ENCODE data around the gene CLDND2. TPM values are rescaled to one million over a fixed set of nuclear protein-coding genes. Genes with fewer than 3 reads are reported as not detected.
A peak's percentile ranks its signal among the peaks of the same experiment; 100 is the strongest.

CLDND2 gene
- total RNA-seq, 1 donor from 2014 or later, result 23.2 TPM

DNA sequence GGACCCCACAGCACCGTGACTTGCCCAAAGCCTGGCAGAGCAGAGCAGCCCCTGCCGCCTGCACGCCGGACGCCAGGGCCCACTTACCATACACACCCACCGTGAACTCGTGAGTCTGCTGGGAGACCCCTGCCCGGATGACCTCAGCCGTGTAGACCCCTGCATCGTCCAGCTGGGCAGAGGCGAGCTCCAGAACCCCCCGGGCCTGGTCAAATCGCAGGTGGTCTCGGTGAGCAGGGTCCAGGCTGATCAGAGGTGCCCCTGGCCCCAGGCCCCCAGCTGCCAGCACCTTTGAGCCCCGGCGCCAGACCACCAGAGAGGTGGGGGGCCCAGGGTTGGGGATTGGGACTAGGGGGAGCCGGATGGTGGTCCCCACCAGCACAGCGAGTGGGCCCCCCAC lies 27.7 kb downstream of the CLDND2 start:
- Mint-ChIP-seq H3K27me3 (ENCODE audit: insufficient read depth) (peaks cover 6% of the 10 kb centered on the region), H3K4me3 (peak overlapping the region; percentile 57), H3K4me1 (ENCODE audit: low read depth) (peaks cover 26% of the 10 kb centered on the region), H3K36me3 (ENCODE audit: low read depth) (peaks cover 15% of the 10 kb centered on the region), H3K9me3 (no peaks in the 10 kb centered on the region), H3K27ac (no peak overlapping the region)
- DNase-seq (ENCODE audit: low spot score), result no peak
- intact Hi-C loops (cut with micrococcal nuclease), result no loop called here

GRCh38 chr19:51339687-51340656 lies 28.8 kb downstream of the CLDND2 start:
- Mint-ChIP-seq H3K27ac (peak overlapping the region; percentile 90), H3K36me3 (ENCODE audit: low read depth) (peaks cover 11% of the 10 kb centered on the region), H3K4me3 (peak overlapping the region; percentile 93)

DNA sequence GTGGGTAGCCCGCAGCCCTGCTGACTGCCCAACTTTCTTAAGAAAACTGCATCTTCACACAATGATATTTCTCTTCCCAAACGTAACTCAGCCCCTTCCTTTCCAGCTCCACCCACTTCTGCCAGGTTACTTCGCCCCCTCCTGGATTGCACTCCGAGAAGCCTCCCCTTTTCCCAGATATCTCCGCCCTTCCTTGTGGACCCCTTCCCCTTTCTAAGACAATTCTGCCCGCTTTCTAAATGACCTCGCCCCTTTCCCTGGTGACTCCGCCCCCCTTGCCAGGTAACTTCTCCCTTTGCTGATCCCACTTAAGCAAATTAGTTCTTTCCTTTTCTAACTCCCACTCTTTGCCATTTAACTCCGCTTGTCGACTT lies 29.5 kb downstream of the CLDND2 start:
- Mint-ChIP-seq H3K27me3 (ENCODE audit: insufficient read depth) (peaks cover 6% of the 10 kb centered on the region), H3K9me3 (no peaks in the 10 kb centered on the region), H3K4me1 (ENCODE audit: low read depth) (peaks cover 22% of the 10 kb centered on the region), H3K4me3 (peak overlapping the region; percentile 93), H3K36me3 (ENCODE audit: low read depth) (peaks cover 8% of the 10 kb centered on the region), H3K27ac (peak overlapping the region; percentile 90)
- intact Hi-C loops (cut with micrococcal nuclease), result loop anchor here (1.0 to 2.0 kb wide), 11 partner anchors 12 to 364 kb away; no protein-coding TSS in a partner anchor
- no peak for DNase-seq (ENCODE audit: low spot score)

More at GRCh38 chr19:51339687-51340656, 28.8 kb downstream of the CLDND2 start:
- Mint-ChIP-seq H3K9me3 (no peaks in the 10 kb centered on the region), H3K4me1 (ENCODE audit: low read depth) (peaks cover 25% of the 10 kb centered on the region), H3K27me3 (ENCODE audit: insufficient read depth) (peaks cover 6% of the 10 kb centered on the region)
- DNase-seq (ENCODE audit: low spot score), result peak; percentile 90
- intact Hi-C loops (cut with micrococcal nuclease), result loop anchor here (1.0 to 2.0 kb wide), 11 partner anchors 13 to 363 kb away; no protein-coding TSS in a partner anchor

- Mint-ChIP-seq H3K27ac (peak overlapping the region; percentile 90), H3K9me3 (no peaks in the 10 kb centered on the region), H3K4me3 (peak overlapping the region; percentile 93), H3K27me3 (ENCODE audit: insufficient read depth) (peaks cover 6% of the 10 kb centered on the region), H3K36me3 (ENCODE audit: low read depth) (peaks cover 8% of the 10 kb centered on the region), H3K4me1 (ENCODE audit: low read depth) (peaks cover 22% of the 10 kb centered on the region)
- intact Hi-C loops (cut with micrococcal nuclease), result loop anchor here (1.0 to 2.0 kb wide), 11 partner anchors 11 to 364 kb away; no protein-coding TSS in a partner anchor
- peak; percentile 80 for DNase-seq (ENCODE audit: low spot score)
Observed at GRCh38 chr19:51338563-51339312, 30.1 kb downstream of the CLDND2 start.

- Mint-ChIP-seq H3K9me3 (no peaks in the 10 kb centered on the region), H3K27me3 (ENCODE audit: insufficient read depth) (peaks cover 6% of the 10 kb centered on the region), H3K4me3 (peak overlapping the region; percentile 93), H3K27ac (no peak overlapping the region), H3K36me3 (ENCODE audit: low read depth) (peaks cover 8% of the 10 kb centered on the region), H3K4me1 (ENCODE audit: low read depth) (peaks cover 20% of the 10 kb centered on the region)
- no peak for DNase-seq (ENCODE audit: low spot score)
- intact Hi-C loops (cut with micrococcal nuclease), result loop anchor here (2.0 kb wide), 2 partner anchors 299 to 365 kb away; no protein-coding TSS in a partner anchor
Observed at GRCh38 chr19:51337861-51338562, 30.8 kb downstream of the CLDND2 start.

DNA sequence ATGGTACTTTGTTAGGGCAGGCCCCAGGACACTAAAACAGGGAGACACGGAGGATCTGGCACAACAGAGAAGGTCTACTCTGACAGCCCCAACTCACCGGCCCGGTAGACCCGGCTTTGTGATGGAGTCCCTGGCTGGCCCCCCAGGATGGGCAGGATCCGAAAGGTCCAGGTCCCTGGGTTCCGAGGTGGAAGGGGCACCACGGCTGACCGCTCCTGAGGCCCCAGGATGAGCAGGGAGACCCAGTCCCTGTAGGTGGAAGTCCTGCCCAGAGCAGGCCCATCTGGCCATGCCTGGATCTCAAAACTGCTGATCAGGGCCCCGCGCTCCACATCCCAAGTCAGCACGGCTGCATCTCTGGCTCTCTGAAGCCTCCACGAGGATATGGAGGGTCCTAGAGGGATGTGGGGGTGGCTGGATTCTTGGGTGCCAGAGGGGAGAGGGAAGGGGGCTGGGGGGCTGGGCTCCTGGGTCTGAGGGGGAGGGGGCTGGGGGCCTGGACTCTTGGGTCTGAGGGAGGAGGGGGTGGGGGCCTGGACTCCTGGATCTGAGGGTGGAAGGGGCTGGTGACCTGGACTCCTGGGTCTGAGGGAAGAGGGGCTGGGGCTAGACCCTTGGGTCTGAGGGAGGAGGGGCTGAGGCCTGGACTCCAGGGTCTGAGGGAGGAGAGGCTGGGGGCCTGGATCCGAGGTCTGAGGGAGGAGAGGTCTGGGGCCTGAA lies 31.5 kb downstream of the CLDND2 start:
- Mint-ChIP-seq H3K4me3 (no peak overlapping the region), H3K27ac (no peak overlapping the region), H3K4me1 (ENCODE audit: low read depth) (peaks cover 14% of the 10 kb centered on the region), H3K36me3 (ENCODE audit: low read depth) (peaks cover 4% of the 10 kb centered on the region), H3K27me3 (ENCODE audit: insufficient read depth) (peaks cover 6% of the 10 kb centered on the region), H3K9me3 (no peaks in the 10 kb centered on the region)
- intact Hi-C loops (cut with micrococcal nuclease), result no loop called here
- DNase-seq (ENCODE audit: low spot score), result no peak

- peaks cover 7% of the 10 kb centered on the region for H3K36me3 Mint-ChIP-seq (ENCODE audit: low read depth)
- H3K27ac Mint-ChIP-seq, result no peak overlapping the region
- H3K9me3 Mint-ChIP-seq, result no peaks in the 10 kb centered on the region
- DNase-seq (ENCODE audit: low spot score), result no peak
- peaks cover 3% of the 10 kb centered on the region for H3K27me3 Mint-ChIP-seq (ENCODE audit: insufficient read depth)
- H3K4me1 Mint-ChIP-seq (ENCODE audit: low read depth), result peaks cover under 1% of the 10 kb centered on the region
- intact Hi-C loops (cut with micrococcal nuclease), result no loop called here
- H3K4me3 Mint-ChIP-seq, result no peak overlapping the region
Observed at GRCh38 chr19:51333836-51334460, 34.9 kb downstream of the CLDND2 start.

DNA sequence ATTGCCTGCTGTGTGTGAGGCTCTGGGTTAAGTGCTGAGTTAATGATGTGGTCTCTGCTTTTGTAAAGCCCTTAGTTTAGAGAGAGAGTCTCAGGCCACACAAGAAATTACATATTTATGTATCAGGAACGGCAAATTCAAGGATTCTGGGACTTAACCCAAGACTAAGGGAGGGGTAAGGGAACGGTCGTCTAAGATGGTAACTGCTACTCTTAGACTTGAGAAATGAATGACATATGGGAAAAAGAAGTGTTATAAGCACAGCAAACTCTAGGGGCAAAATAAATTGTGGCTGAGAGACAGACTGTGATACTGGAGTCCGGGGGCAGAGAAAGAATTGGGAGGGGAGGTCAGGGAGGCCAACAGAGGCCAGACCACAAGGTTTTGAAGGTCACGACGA lies 37.1 kb downstream of the CLDND2 start:
- Mint-ChIP-seq H3K4me3 (no peak overlapping the region), H3K27ac (no peak overlapping the region), H3K4me1 (ENCODE audit: low read depth) (peaks cover 6% of the 10 kb centered on the region), H3K27me3 (ENCODE audit: insufficient read depth) (peaks cover 6% of the 10 kb centered on the region), H3K9me3 (no peaks in the 10 kb centered on the region), H3K36me3 (ENCODE audit: low read depth) (peaks cover 9% of the 10 kb centered on the region)
- intact Hi-C loops (cut with micrococcal nuclease), result no loop called here
- no peak for DNase-seq (ENCODE audit: low spot score)

DNA sequence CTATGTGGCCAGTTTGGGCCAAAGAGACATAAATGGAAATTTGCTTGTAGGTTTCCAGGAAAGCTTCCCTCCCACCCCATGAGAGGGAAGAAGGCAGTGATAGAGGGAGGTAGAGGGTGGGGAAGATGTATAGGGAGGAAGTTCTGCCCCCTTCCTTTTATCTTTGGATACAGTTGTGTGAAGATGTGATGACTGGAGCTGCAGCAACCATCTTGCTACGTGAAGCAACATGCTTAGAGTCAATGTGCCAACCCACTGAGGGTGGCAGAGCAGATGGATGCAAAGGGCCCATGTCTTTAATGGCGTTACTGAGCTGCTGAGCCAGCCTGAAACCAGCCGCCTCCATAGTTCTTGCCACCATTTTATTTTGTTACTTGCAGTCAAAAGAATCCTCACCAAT lies 37.6 kb downstream of the CLDND2 start:
- peaks cover 6% of the 10 kb centered on the region for H3K4me1 Mint-ChIP-seq (ENCODE audit: low read depth)
- H3K27me3 Mint-ChIP-seq (ENCODE audit: insufficient read depth), result peaks cover 8% of the 10 kb centered on the region
- H3K4me3 Mint-ChIP-seq, result no peak overlapping the region
- H3K9me3 Mint-ChIP-seq, result no peaks in the 10 kb centered on the region
- intact Hi-C loops (cut with micrococcal nuclease), result no loop called here
- peaks cover 9% of the 10 kb centered on the region for H3K36me3 Mint-ChIP-seq (ENCODE audit: low read depth)
- DNase-seq (ENCODE audit: low spot score), result no peak
- no peak overlapping the region for H3K27ac Mint-ChIP-seq

GRCh38 chr19:51330366-51330765 lies 38.4 kb downstream of the CLDND2 start:
- Mint-ChIP-seq H3K9me3 (no peaks in the 10 kb centered on the region), H3K27me3 (ENCODE audit: insufficient read depth) (peaks cover 16% of the 10 kb centered on the region), H3K27ac (no peak overlapping the region), H3K4me3 (no peak overlapping the region), H3K4me1 (ENCODE audit: low read depth) (peaks cover 12% of the 10 kb centered on the region), H3K36me3 (ENCODE audit: low read depth) (peaks cover 9% of the 10 kb centered on the region)
- intact Hi-C loops (cut with micrococcal nuclease), result no loop called here
- DNase-seq (ENCODE audit: low spot score), result no peak

GRCh38 chr19:51329411-51329810 lies 39.4 kb downstream of the CLDND2 start:
- peaks cover 12% of the 10 kb centered on the region for H3K4me1 Mint-ChIP-seq (ENCODE audit: low read depth)
- H3K27me3 Mint-ChIP-seq (ENCODE audit: insufficient read depth), result peaks cover 19% of the 10 kb centered on the region
- intact Hi-C loops (cut with micrococcal nuclease), result no loop called here
- no peak overlapping the region for H3K4me3 Mint-ChIP-seq
- no peak overlapping the region for H3K27ac Mint-ChIP-seq
- peaks cover 9% of the 10 kb centered on the region for H3K36me3 Mint-ChIP-seq (ENCODE audit: low read depth)
- H3K9me3 Mint-ChIP-seq, result no peaks in the 10 kb centered on the region
- DNase-seq (ENCODE audit: low spot score), result no peak
